PFSK-1 (cell line): ENCODE measurements around the gene GIPC2.

Experiments
- FOXP2 ChIP-seq: optimal IDR thresholded peaks from 2 replicates; pipeline ENCODE3; 2011; ENCODE audit warnings: borderline replicate concordance, control low read depth, inconsistent platforms; ENCODE audit not compliant: insufficient read depth; ENCODE audit errors: extremely low read length, extremely low read depth
- POLR2AphosphoS5 ChIP-seq: IDR thresholded peaks from 2 replicates; pipeline ENCODE4 v1.6.1; 2012; ENCODE audit warnings: low read depth, mild to moderate bottlenecking, control low read depth, low read length, moderate library complexity
- SIN3A ChIP-seq: IDR thresholded peaks from 2 replicates; pipeline ENCODE4 v1.6.1; 2012; ENCODE audit warnings: mild to moderate bottlenecking, low read length, moderate library complexity, borderline replicate concordance; ENCODE audit not compliant: insufficient read depth
- TAF1 ChIP-seq: IDR thresholded peaks from 2 replicates; pipeline ENCODE4 v1.6.1; 2012; ENCODE audit warnings: low read length, control low read depth, borderline replicate concordance; ENCODE audit not compliant: insufficient read depth
- TF ChIP-seq, protein P1 (sequence below), 2 experiments: IDR thresholded peaks; 2 replicates each; pipeline versions ENCODE4 v1.6.1 to v1.8.0; 2011 to 2012; ENCODE audit warnings: low read depth in 2 of 2, low read length in 2 of 2, control low read depth in 1 of 2, inconsistent platforms in 1 of 2, mild to moderate bottlenecking in 1 of 2, moderate library complexity in 1 of 2; ENCODE audit not compliant: insufficient read depth in 1 of 2

Gene GIPC2

DNA sequence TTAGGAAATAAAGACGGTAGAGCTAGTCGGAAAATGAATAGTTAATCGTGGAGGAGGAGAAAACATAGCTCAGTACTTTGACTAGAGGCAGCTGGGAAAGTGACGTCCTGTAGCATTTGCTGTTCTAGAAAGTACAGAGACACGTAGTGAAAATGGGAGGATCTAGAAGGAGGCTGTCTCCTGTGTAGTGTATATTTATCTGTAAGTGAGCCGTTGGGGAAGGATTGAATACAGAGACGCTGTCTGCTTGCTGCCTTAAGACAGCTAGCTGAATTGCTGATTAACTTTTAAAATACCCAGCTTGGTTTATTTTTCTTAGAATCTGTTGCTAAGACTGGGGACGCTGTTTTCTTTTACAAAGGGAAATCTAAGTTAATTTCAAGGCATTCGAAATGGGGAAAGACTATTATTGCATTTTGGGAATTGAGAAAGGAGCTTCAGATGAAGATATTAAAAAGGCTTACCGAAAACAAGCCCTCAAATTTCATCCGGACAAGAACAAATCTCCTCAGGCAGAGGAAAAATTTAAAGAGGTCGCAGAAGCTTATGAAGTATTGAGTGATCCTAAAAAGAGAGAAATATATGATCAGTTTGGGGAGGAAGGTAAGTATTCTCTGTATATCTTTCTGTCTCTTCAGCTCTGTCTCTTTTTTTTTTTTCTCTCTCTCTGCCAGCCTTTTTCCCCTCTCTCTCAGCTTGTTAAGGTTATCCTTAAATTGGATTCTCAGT is 40.9 kb upstream of the GIPC2 start, which contains the start of gene DNAJB4:
Gene DNAJB4, plus strand, starts transcription at position 221 of the 729 bp plus-strand sequence. Its CDS starts 172 bp downstream, at position 393.
- peak; percentile 88; the same call in 1 of the 2 replicates for TF ChIP-seq SIN3A
- TF ChIP-seq, protein P1, sequence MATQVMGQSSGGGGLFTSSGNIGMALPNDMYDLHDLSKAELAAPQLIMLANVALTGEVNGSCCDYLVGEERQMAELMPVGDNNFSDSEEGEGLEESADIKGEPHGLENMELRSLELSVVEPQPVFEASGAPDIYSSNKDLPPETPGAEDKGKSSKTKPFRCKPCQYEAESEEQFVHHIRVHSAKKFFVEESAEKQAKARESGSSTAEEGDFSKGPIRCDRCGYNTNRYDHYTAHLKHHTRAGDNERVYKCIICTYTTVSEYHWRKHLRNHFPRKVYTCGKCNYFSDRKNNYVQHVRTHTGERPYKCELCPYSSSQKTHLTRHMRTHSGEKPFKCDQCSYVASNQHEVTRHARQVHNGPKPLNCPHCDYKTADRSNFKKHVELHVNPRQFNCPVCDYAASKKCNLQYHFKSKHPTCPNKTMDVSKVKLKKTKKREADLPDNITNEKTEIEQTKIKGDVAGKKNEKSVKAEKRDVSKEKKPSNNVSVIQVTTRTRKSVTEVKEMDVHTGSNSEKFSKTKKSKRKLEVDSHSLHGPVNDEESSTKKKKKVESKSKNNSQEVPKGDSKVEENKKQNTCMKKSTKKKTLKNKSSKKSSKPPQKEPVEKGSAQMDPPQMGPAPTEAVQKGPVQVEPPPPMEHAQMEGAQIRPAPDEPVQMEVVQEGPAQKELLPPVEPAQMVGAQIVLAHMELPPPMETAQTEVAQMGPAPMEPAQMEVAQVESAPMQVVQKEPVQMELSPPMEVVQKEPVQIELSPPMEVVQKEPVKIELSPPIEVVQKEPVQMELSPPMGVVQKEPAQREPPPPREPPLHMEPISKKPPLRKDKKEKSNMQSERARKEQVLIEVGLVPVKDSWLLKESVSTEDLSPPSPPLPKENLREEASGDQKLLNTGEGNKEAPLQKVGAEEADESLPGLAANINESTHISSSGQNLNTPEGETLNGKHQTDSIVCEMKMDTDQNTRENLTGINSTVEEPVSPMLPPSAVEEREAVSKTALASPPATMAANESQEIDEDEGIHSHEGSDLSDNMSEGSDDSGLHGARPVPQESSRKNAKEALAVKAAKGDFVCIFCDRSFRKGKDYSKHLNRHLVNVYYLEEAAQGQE (IDR thresholded peaks at IDR 0.05; ENCODE audit: insufficient read depth in 1 of 2, low read depth in 2 of 2, low read length in 2 of 2), result no peak
- TF ChIP-seq TAF1, result peak; percentile 81; the same call in 1 of the 2 replicates

DNA sequence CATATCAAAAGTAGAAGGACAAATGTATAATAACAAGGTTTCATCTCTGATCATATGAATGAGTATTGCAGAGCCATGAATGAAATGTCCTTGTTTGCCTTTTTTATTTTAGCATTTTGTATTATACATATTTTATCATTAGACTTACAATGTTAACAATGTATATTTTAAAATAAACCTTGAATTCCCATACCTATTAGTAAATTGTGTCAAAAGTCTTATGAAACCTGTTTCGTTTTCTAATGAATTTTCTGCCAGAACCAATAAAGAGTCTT is 40.4 kb upstream of the GIPC2 start:
- TF ChIP-seq SIN3A (no peak), TAF1 (no peak; the same call in 1 of the 2 replicates), FOXP2 (no peak), POLR2AphosphoS5 (no peak)
- TF ChIP-seq, protein P1 (IDR thresholded peaks at IDR 0.05; ENCODE audit: insufficient read depth in 1 of 2, low read depth in 2 of 2, low read length in 2 of 2), result no peak

DNA sequence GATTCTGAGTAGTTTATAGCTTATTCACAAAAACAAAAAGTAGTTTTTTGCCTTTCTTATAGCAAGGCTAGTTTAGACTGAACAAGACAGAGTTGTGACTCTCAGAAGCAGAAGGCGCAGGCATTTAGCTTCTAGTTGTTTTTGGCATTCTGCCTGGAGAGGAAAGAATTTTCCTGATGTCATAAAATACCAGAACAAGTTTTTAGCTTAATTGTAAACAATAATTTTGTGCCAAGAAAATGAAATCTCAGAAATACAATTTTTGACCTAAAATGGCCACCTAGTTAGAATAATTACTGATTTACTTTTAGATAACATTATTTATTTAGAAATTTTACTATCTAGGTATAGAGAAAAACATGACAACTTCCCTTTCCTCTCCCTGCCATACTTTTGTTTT is 40.0 kb upstream of the GIPC2 start:
- no peak for TF ChIP-seq FOXP2
- TF ChIP-seq POLR2AphosphoS5, result peak; percentile 38; the same call in 1 of the 2 replicates

DNA sequence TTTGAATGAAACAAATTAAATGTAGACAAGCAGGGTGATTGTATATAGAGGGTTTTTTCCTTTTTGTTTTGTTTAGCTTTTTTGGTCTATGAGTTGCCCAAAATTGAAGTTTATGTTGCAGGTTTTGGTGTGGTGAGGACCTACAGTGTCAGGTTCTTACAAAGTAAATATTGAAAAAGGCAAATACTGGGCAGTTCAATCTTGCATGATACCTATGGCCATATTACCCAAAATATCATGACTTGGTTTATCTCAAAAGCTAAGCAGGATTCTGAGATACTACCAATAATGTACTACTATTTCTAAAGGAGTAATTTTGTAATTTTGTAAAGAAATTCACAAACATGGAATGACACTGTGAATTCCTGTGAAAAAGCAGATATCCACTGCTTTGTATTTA is 39.2 kb upstream of the GIPC2 start:
- TF ChIP-seq FOXP2, result no peak
- TF ChIP-seq, protein P1 (IDR thresholded peaks at IDR 0.05; ENCODE audit: insufficient read depth in 1 of 2, low read depth in 2 of 2, low read length in 2 of 2), result no peak
- TF ChIP-seq SIN3A, result no peak
- TF ChIP-seq TAF1, result no peak
- TF ChIP-seq POLR2AphosphoS5, result no peak

DNA sequence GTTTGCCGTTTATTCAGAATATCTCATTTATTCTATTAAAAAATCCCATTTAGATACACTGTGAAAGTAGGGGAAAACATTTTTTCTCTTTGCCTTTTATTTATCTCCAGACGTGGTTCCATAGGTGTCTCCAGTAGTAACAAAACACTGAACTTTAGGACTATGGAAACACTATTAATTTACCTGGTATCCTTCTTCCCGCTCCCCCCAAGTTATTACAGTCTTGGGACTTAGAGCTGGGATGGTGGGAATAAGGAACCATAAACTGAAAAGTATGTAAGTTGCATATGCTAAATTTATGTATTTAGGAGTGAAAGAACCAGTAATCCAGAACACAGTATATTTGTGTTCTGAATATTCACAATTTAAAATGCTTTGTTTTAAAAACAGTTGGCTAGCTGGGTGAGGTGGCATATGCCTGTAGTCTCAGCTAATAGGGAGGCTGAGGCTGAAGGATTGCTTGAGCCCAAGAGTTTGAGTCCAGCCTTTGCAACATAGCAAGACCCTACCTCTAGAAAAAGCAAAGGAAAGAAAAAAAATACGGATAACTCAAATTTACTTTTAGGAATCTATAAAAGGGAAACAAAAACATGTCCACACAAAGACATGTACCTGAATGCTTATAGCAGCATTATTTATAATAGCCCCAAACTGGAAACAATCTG is 38.0 kb upstream of the GIPC2 start:
- TF ChIP-seq POLR2AphosphoS5, result no peak
- no peak for TF ChIP-seq SIN3A
- TF ChIP-seq, protein P1 (IDR thresholded peaks at IDR 0.05; ENCODE audit: insufficient read depth in 1 of 2, low read depth in 2 of 2, low read length in 2 of 2), result no peak
- TF ChIP-seq FOXP2, result no peak
- TF ChIP-seq TAF1, result no peak
